ENCODE data around the gene RIPOR2.
"Not testable (repeated sequence)": the region's sequence is repeated elsewhere in the genome, so short reads cannot be mapped to it uniquely, and the experiment has no call there.

Gene RIPOR2

DNA sequence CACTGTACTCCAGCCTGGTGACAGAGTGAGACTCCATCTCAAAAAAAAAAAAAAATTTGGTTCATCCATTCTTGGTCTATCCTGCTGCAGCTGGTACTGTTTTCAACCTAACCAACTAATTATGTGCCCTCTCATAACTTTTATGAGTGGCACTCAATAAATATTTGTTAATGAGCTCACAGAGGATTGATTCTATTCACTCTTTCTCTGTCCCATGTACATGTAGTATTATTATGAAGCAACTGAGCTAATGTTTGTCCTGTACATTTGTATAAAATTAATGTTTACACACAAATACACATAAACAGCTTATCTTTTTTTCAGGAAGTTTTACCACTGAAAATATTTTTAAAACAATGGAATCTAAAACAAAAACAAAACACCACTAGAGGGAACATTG is 10.1 kb downstream of the RIPOR2 start:
- DNase-seq: no peak

DNA sequence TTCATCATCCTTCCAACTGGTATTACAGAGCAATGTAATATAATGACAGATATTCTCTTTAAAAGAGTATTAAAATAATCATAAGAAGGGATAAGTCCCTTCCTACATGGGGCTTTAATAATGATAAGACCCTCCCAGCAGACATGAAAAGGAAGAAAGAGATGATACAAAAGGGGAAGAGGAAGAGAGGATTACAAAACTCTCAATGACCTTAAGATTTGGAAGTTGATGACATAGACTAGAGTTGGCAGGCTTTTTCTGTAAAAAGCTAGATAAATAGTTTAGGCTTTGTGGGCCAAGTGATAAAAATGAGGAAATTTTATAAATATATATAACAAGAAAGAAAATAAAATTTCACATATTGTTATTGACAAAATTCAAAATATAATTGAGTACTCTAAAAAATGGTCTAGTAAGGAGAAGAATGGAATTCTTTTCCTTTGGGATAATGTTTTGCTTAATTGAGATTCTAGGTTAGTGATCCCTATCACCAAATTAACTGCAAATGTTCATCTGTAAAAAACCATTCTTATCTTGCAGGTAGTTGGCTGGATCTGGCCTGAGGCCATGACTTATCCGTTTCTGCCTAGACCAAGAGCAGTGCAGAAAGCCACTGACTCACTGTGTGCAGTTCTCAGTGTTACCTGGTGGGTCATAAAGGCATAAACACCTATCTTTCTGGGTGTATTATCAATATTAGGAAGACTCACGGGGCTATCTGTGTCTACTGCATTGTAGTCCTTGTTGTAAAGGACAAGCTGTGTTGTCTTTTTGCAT is 11.0 kb downstream of the RIPOR2 start:
- DNase-seq: peak; percentile 66

DNA sequence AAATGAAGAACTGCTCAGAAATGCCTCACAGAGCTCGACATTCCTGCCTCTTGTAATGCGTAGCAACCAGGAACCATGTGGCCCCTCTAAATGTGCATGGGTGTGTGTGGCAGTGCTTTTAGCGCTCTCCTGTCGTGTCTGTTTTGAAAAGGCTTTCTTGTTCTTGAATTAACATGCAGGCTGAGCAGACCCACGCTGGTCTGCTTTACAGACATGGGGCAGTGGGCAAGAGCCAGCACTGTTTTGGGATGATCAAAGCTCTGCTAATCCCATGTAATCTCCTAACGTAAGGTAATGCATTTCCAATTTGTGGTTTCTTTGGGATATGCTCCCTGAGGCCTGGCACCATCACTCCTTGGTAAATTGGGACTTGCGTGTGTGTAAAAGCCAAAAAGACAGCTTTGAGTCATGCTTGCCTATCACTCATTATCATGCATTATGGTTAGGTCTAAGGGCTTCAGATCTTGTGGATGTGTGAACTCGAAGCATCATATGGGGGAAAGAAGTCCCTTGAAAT is 11.8 kb downstream of the RIPOR2 start:
- peak; percentile 78 for DNase-seq

DNA sequence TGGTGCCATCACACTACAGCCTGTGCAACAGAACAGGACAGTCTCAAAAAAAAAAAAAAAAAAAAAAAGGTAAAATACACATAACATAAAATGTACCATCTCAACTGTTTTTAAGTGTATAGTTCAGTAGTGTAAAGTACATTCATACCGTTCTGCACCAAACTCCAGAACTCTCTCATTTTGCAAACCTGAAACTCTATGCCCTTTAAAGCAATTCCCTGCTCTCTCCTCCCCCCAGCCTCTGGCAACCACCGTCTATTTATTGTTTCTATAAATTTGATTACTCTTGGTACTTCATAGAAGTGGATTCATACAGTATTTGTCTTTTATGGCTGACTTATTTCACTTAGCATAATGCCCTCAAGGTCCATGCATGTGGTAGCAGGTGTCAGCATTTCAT is 12.9 kb downstream of the RIPOR2 start:
- DNase-seq: peak; percentile 56

DNA sequence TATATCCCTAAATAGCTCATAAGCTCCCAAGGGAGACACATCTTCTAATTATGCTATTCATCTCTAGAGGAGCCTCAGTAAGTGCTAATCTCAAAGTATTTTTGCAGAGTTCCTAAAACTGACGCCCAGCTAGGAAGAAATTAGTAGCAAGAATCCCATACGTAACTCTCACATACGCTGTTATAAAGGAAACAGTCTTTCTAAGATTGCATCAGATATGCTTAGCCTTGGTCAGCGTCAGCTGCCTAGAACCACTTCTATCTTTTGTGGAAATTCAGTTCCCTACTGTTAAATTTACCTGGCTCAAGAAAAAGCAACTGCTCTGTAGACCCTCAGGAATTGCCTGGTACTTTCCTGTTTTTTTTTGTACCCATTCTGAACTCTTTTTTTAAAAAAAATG is 13.6 kb downstream of the RIPOR2 start:
- peak; percentile 49 for DNase-seq

DNA sequence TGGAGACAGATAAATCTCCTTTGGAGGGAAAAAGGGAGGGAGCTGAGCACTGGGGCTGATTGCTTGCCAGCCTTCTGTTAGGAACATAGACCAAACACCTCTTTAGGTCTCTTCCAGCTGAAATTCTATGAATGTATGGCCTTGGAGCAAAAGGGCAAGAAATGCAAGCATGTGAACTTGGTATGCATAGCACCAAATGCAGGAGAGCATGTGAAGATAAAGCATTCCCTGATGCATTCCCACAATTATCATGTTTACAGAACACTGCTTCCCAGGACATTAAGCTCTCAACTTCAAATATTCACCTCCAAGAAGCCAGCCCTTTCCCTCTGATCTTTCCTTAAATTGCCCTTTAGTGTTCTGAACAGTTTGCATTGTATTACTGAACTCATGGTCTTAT is 15.6 kb downstream of the RIPOR2 start:
- DNase-seq: no peak

DNA sequence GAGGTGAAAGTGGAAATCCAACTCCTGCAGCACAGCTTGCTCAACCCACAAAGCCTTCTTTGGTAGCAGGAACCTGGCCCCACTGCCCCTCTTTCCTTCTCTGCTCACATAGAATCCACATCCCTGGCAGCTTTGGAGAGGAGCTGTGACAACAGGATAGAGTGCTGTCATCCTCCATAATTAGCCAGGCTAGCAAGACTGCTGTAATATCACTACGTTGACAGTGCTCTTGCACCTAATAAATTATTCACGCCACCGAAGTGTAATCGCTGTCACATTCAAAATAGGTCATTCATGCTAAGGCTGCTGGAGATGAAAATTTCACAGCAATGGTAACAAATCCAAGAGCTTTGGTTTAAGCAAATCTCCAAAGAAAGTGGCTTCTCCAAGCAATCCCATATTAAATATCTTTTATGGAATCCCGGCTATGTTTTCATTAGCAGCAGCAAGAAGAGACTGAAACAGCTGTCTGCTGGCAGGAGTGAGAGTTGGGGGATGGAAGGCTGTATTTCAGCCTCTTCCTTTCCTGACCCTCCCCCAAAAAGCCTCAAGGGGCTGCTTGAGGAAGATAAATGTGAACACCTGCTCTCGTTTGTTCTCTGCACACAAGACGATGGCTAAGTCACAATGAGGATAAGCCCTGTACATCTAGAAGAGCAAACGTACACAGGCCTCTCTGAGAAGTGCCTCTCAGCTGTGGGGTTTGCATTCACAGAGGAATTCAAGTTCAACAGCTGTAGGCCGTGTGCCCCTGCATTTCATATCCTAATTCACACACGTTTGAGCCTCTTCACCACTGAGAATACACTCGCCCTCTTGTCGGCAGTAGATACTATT is 16.5 kb downstream of the RIPOR2 start:
- DNase-seq: no peak

DNA sequence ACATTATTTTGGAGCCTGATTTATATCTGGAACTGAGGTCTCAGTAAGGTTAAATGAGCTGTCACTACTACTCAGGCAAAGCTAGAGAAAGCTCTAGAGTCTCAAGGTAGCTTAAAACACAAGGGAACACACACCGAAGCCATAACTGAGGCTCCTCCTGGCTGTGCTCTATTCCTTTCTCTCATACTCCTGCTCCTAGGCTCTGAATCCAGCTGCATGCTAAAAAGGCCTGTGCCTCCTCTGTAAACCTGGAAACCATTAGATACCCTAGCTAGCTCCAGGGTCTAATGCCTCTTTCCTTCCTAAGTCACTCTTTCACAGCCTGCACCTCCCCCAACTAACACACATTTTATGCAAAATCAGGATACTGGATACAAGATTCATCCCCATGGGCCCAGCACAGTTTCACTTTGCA is 17.1 kb downstream of the RIPOR2 start:
- DNase-seq: no peak

DNA sequence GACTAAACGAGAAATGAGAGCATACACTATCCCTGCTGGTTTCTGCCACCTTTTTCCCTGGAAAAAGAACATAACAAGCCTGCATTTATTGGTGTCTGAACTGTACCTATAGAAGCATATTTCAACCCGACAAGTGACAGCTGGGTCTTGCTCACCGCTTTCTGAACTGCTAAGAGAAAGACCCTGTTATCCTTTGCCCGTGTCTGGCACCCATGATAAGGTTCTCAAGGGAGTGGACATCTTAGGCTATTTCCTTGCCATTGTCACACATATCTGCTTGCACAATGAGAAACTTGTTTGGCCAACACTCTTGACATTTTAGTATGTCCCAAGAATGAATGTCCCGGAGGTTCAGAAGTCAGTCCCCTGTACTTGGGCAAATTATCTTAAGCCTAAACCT is 19.3 kb downstream of the RIPOR2 start:
- DNase-seq: no peak

DNA sequence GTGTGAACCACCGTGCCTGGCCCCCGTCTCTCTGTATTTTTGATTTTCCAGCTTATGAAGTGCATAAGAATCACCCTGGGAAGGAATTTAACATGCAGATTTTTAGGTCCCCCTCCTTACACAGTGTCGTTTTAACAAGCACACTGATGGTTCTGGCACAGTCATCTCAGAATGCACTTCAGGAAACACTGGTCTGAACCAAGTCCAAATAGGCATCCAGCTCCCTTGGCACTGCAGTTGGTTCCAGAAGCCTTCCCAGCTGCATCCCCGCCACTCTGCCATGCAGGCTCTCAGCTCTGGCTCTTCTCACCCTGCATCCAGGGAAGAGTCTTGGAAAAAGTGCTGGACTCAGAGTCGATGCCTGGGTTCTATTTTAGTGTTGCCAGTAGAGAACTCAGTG is 20.1 kb downstream of the RIPOR2 start:
- no peak for DNase-seq

DNA sequence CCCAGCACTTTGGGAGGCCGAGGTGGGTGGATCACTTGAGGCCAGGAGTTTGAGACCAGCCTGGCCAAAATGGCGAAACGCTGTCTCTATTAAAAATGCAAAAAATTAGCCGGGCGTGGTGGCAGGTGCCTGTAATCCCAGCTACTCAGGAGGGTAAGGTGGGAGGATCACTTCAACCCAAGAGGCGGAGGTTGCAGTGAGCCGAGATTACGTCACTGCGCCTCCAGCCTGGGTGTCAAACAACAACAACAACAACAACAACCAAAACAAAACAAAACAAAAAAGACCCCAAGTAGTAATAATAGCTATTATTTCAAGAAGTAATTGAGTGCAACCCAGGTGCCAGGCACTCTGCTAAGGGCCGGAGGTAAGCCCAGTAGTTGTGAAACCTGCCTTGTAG is 21.7 kb downstream of the RIPOR2 start:
- not testable (repeated sequence) for DNase-seq

DNA sequence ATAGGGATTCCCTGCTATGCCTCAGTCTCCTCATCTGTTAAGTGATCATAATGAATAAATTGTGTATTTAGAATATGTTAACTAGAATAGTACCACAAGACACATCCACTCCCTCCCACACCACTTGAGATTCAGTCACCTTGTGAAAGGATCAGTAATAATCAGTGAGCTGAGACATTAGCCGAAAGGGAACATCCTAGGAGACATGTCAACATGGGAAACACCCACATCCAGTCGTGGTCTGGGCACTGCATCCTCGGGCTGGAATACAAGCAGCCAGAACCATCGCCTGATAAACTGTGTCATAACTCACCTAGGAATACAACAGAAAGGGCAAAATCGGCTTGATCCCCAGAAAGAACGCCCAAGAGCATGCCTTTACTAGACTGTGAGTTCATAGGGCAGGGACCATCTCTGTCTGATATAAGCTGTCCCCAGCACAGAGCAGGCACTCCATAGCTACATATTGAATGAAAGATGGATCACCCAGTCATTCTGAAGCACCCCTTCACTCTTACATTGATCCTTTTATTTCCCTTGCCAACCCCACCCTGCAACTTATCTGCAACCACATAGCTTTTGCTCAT is 23.9 kb downstream of the RIPOR2 start:
- DNase-seq: no peak

DNA sequence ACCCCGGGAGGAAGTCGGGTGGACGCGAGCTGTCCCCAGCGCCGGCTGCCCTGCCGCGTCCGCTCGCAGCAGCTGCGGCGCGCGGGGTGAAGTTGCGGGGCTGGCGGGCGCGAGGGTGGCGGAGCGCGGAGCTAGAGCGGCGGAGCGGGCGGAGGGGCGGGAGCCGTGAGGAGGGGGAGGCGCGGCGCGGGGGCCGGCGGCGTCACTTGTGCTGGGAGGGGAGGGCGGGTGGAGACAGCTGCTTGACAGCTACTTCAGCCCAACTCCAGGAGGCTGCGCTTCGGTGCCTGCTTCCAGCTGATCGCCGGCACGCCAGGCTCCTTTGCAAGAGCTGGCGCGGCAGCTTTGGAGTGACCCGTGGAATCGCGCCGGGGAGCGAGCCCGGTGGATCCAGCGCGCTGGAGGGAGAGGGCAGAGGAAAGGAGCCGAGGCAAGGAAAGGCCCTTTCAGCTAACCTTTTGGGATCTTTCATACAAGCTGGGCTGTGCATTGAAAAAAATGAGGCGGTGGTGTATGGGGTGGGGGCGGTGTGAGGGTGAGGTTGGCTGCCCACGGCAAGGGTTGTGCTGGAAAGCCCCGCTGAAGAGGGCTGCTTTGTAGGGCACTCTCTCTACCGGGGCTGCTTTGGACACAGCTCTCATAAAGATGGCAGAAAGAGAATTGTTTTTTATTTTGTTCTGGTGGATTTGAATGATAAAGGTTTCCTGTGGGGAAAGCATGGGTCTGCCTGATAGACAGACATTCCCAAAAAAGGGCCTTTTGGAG is 24.6 kb downstream of the RIPOR2 start:
- DNase-seq: no peak

DNA sequence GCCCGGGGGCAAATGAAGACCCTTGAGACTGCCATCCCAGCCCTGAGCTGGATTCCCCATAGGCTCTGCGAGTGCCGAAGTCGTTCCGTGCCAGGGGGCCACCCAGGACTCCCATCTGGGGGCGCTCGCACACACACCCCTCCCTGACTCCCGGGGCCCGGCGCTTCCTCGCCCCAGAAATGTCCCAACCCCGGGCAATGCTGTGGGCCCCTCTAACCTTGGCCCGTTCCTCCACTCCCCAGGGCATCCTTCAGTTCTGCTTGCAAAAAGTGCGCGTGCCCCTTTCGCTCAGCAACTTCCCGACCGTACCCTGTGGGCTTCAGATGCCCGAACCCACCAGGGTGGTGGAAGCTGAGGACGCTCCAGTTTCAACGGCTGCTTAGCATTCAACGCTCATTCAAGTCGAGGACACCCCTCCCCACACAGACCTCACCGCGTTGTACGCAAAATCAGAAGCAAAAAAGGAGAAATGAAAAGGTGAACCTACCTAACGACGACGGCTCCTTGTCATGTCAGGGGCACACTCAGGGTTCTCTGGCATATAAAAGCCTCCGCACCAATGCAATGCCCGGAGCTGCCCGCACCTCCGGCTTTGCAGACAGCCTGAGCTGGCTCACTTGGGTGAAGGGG is 25.3 kb downstream of the RIPOR2 start:
- no peak for DNase-seq

DNA sequence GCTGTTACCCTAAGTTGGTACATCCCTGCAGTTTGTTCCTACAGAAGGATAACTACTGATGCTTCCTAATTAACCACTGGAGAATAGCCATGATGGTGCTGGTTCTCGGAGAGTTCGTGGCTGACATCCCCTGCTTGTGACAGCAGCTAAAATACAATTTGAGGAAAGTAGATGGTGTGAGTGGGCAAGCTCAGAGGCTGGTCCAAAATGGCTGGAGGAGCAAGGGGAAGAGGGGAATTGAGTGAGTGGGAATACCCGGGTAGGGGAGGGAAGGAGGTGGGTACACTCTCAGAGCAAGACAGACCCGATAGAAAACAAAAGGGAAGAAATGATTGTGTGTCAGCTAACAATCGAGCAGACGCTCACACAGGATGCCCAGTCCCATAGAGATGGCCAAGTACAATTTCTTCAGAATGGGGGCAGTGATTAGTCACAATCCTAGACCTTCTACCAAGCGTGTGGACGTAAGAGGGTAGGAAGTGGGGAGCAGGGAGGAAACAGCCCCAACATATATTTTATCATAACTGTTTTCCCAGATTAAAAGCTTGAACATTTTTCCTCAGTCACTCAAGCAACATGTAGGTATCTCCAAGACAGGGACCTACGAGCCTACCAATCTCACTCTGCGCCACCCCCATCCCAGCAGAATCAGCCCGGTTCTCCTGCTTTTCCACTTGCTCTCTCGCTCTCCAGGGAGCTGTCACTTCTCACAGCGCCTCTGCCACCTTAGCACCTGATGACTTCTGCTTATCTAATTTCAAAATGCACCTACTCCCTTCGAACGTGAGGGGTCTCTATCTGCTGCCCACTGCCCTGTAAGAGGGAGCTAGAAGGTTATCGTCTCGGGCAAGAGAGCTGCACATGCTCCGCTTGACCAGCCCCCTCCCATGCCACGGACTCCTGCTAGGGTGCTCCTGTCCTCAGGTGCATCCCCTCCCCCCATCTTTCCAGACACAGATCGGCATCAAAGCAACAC is 26.2 kb downstream of the RIPOR2 start:
- DNase-seq: peak; percentile 53

DNA sequence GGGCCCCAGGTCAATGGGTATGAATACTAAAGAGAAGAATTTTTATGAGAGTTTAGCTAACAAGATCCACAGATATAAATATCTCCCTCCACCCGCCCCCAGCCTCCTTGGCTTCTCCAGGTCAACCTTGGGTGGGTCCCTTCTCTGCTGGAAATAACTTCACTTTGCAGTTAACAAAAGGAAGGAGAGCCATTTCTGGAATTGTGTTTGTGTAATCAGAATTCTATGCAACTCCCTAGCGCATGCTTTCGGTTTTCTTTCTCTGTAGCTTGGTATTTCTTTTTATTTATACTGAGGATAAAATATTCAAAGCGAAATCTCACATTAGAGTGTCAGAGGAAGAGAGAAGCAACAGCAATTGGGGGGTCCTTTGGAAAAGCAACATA is 27.1 kb downstream of the RIPOR2 start:
- no peak for DNase-seq

DNA sequence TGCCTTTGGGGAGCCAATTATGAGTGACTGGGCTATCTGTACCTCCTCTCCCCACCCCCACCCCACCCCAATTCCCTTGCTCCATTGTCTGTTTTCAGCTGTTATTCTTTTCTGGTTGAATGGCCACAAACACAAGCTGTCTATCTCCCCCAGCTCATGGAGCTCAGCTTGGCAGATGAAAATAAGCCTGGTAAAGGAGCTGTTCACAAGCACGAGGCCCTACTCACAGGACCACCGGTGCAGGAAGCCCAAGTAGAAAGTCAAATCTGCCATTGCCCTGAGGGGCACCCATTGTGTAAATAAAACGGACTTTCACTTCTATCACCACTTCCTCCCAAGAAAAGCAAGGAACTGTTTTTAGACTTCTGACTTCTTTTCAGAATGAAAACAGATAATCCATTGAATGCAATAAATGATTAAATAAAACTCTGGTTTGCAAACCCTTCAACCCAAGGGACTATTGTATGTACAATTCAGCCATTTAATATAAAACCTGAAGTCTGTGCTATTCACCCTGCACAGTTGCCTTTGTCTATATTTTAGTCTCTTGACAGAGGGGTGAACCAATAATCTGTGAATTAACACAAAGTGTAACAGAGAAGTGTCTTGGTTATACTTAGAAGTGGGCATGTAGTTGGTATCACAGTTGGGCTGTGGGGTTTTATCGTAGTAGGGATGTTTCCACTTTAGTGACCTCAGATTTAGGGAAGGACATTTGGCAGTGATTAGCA is 27.7 kb downstream of the RIPOR2 start:
- no peak for DNase-seq

DNA sequence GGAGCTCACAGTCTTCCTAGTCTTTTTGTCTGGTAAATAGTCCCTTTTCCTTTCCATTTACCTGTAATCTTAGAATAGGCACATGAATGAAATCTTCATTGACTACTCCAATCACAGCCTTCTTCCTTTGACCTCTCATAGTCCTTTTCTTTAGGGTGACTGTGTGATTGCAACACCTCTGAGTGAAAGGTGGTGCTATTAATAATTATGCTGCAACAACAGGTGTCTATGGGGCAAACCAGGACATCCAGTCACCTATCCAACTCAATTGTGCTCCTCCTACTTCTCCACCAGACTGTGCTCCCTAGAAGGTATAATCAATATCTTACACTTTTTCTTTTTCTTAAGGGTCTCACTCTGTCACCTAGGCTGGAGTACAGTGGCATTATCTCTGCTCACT is 29.4 kb downstream of the RIPOR2 start:
- no peak for DNase-seq

DNA sequence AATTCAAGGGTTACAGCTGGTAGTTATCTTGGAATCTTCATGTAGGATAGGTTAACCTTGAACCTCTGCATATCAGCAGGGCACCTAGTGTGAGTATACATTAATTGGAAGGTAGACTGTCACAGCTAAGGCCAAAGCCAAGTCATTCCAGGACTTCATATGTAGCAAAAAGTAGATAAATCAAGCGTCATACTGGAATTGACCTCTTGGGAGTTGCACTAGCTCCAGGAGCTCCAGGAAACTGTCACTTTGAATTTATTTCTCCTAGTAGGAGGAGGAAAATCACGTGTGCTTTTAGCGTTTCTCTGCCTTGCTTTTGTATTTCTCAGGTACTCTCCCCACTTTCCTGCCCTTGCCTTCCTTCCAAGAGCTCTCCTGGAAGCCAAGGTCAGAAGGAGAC is 30.3 kb downstream of the RIPOR2 start:
- DNase-seq: no peak

DNA sequence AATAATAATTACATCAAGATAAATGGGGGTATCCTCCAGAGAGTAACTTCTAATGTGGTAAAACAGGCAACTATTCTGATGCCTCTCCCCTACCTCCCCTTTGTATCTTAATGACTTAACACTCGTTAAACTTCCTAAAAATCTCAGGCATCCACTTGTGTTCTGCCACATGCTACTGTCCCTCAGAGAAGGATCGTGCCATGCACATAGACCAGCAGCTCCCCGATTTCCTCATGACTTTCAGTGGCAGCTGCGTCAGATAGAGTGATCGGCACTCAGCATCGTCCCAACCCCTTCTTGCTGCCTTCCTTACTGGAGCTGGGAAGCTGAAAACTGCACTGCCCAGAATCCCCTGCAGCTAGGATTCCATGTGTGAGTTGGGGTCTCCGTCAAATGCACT is 32.1 kb downstream of the RIPOR2 start:
- DNase-seq: no peak

DNA sequence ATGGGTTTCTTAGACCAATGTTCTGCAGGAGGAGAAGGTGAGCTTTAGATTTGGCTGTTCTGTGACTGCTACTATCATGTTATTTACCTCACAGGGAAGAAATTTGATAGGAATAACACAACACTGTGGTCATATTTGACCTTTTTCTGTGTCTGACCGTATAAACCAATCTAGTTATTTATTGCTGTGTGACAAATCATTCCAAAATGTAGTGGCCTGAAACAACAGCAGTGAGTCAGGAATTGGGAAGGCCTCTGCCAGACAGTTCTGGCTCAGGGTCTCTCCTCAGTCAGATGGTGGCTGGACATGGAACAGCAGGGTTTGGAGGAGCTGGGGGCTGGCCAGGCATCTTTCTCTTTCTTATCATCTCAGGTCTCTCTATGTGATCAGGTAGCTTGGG is 33.0 kb downstream of the RIPOR2 start:
- no peak for DNase-seq
